ENCODE measurements around the gene COA6. TPM values are rescaled to one million over a fixed set of nuclear protein-coding genes. Genes with fewer than 3 reads are reported as not detected.
A peak's percentile ranks its signal among the peaks of the same experiment; 100 is the strongest.
"Not testable (repeated sequence)": the region's sequence is repeated elsewhere in the genome, so short reads cannot be mapped to it uniquely, and the experiment has no call there.

COA6 gene
- total RNA-seq, 8 experiments from 2014 or later = 24.6 to 52.5 (median 44.3) TPM

GRCh38 chr1:234379591-234380109 is 6.4 kb downstream of the COA6 start:
- WGBS, 10 experiments = 70 to 100% (median 91%) methylated on average over 1 to 5 of the region's 5 CpGs; no CpG with 5 or more reads in 1 of the 10 experiments
- not testable (repeated sequence) for H3K4me1 ChIP-seq (replicated peaks in 1 of 2); ATAC-seq (replicated peaks in 6 of 8)

GRCh38 chr1:234381699-234382555 is 8.7 kb downstream of the COA6 start:
- ATAC-seq (replicated peaks in 6 of 8) = no peak
- 20 to 100% (median 85%) methylated on average over 1 to 10 of the region's 10 CpGs for WGBS, 10 experiments
- no peaks in the 10 kb centered on the region for H3K4me1 ChIP-seq (replicated peaks in 1 of 2)
- H3K4me3 ChIP-seq = no peak overlapping the region
- H3K27ac ChIP-seq = no peak overlapping the region
- in situ Hi-C loops (cut with MboI; ENCODE audit: low pct_unique_long_range_greater_than_20kb in 2 of 9, low sequenced_read_pairs in 9 of 9, unreplicated experiment in 9 of 9) = no loop called here

More at GRCh38 chr1:234379591-234380109, 6.4 kb downstream of the COA6 start:
- H3K4me3 ChIP-seq; in situ Hi-C loops (cut with MboI; ENCODE audit: low pct_unique_long_range_greater_than_20kb in 2 of 9, low sequenced_read_pairs in 9 of 9, unreplicated experiment in 9 of 9); H3K27ac ChIP-seq: not testable (repeated sequence)

- no peak for ATAC-seq (replicated peaks in 6 of 8)
- in situ Hi-C loops (cut with MboI; ENCODE audit: low pct_unique_long_range_greater_than_20kb in 2 of 9, low sequenced_read_pairs in 9 of 9, unreplicated experiment in 9 of 9) = no loop called here
- 94 to 100% (median 98%) methylated on average over 2 to 6 of the region's 6 CpGs; no CpG with 5 or more reads in 1 of the 10 experiments for WGBS, 10 experiments
Measured at GRCh38 chr1:234386122-234386521, 12.9 kb downstream of the COA6 start.

GRCh38 chr1:234388094-234388493 is 14.8 kb downstream of the COA6 start:
- no peak for ATAC-seq (replicated peaks in 6 of 8)
- Histone ChIP-seq H3K4me3 (no peak overlapping the region), H3K27ac (no peak overlapping the region), H3K4me1 (replicated peaks in 1 of 2) (no peaks in the 10 kb centered on the region)
- in situ Hi-C loops (cut with MboI; ENCODE audit: low pct_unique_long_range_greater_than_20kb in 2 of 9, low sequenced_read_pairs in 9 of 9, unreplicated experiment in 9 of 9) = no loop called here
- 56 to 100% (median 87%) methylated on average over 1 to 6 of the region's 6 CpGs for WGBS, 10 experiments

More at GRCh38 chr1:234386122-234386521, 12.9 kb downstream of the COA6 start:
- Histone ChIP-seq H3K4me3 (no peak overlapping the region), H3K27ac (no peak overlapping the region), H3K4me1 (replicated peaks in 1 of 2) (no peaks in the 10 kb centered on the region)

DNA sequence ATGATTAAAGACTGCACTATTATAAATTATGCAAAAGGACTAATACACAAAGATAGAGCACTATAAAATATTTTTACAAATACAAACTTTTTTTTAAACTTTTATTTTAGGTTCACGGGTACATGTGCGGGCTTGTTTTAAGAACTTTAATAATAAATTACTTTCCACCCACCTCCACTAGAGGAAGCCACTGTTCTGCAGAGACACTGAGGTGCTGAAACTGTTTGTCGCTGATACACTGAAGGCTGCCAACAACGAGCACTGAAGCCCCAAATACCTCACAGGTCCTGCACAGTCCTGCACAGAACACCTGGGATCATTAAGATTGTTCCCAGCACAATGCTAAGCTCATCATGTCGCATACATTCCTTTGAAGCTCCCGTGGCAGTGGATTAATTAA is 19.9 kb downstream of the COA6 start:
- in situ Hi-C loops (cut with MboI; ENCODE audit: low pct_unique_long_range_greater_than_20kb in 2 of 9, low sequenced_read_pairs in 9 of 9, unreplicated experiment in 9 of 9) = no loop called here
- WGBS, 10 experiments = 92 to 100% (median 95%) methylated on average over 2 to 6 of the region's 6 CpGs; no CpG with 5 or more reads in 1 of the 10 experiments
- Histone ChIP-seq H3K4me1 (replicated peaks in 1 of 2) (no peaks in the 10 kb centered on the region), H3K4me3 (no peak overlapping the region), H3K27ac (no peak overlapping the region)
- ATAC-seq (replicated peaks in 6 of 8) = no peak

DNA sequence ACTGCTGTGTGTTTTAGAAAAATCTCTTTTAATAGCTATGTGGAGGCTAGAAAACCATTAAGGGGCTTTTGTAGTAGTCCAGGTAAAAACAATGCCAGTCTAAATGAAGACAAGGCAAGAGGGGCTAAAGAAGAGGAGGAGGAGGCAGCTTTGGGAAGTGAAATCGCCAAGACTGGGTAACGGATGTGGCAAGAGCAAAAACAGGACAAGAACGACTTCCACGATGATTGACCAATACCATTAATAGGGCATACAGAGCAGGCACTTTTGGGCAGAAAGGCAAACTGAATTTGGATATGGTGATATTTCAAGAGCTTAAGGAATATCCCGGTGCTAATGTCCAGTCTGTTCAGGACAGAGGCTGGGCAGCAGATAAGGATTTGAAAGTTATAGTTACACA is 22.0 kb downstream of the COA6 start:
- no peak for ATAC-seq (replicated peaks in 6 of 8)
- in situ Hi-C loops (cut with MboI; ENCODE audit: low pct_unique_long_range_greater_than_20kb in 2 of 9, low sequenced_read_pairs in 9 of 9, unreplicated experiment in 9 of 9) = no loop called here
- WGBS, 10 experiments = 83 to 94% (median 90%) methylated on average over 1 to 5 of the region's 5 CpGs; no CpG with 5 or more reads in 1 of the 10 experiments
- Histone ChIP-seq H3K4me1 (replicated peaks in 1 of 2) (no peaks in the 10 kb centered on the region), H3K4me3 (no peak overlapping the region), H3K27ac (no peak overlapping the region)

DNA sequence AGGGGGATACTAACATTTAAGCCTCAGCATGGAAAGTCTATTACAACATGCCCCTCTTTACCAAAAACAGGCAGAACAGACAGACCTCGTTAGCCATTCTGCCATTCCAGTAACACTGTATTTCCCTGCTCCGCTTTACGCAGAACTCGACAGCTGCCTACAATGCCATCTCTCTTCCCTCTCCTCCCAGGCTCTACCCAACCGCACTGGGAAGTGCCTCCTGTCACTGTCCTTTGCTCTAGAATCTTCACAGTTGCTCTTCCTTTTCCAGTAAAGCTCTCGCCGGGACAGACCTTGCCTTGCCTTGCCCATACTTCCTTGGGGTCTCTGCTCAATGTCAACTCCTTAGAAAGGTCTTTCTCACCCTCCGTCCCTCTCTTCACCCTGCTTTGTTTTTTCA is 22.8 kb downstream of the COA6 start:
- Histone ChIP-seq H3K27ac (no peak overlapping the region), H3K4me3 (no peak overlapping the region), H3K4me1 (replicated peaks in 1 of 2) (no peaks in the 10 kb centered on the region)
- in situ Hi-C loops (cut with MboI; ENCODE audit: low pct_unique_long_range_greater_than_20kb in 2 of 9, low sequenced_read_pairs in 9 of 9, unreplicated experiment in 9 of 9) = no loop called here
- ATAC-seq (replicated peaks in 6 of 8) = no peak
- WGBS, 10 experiments = 89 to 100% (median 95%) methylated on average over 1 to 8 of the region's 8 CpGs; no CpG with 5 or more reads in 1 of the 10 experiments

DNA sequence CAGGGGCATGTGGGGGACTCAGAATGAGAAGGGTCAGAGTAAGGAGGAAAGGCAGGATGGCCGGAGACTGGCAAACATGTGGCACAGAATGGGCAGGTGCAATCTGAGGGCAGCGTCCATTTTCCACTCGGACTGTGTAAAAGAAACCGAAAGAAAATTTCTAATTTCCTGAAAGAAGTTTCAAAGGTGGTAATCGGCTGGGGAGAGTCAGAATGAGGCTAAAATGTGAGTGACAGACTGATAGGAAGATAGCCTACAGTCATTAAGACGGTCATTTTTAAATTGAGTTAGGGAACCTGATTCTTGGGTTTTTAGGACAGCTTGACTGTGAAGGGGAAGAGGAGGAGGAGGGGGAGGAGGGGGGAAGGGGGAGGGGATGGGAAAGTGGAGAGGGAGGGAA is 23.6 kb downstream of the COA6 start:
- WGBS, 10 experiments = 74 to 100% (median 93%) methylated on average over 1 to 6 of the region's 6 CpGs
- Histone ChIP-seq H3K4me3 (no peak overlapping the region), H3K27ac (no peak overlapping the region), H3K4me1 (replicated peaks in 1 of 2) (no peaks in the 10 kb centered on the region)
- in situ Hi-C loops (cut with MboI; ENCODE audit: low pct_unique_long_range_greater_than_20kb in 2 of 9, low sequenced_read_pairs in 9 of 9, unreplicated experiment in 9 of 9) = no loop called here
- ATAC-seq (replicated peaks in 6 of 8) = no peak

GRCh38 chr1:234397732-234398131 is 24.5 kb downstream of the COA6 start:
- H3K27ac ChIP-seq = no peak overlapping the region
- no peak for ATAC-seq (replicated peaks in 6 of 8)
- in situ Hi-C loops (cut with MboI; ENCODE audit: low pct_unique_long_range_greater_than_20kb in 2 of 9, low sequenced_read_pairs in 9 of 9, unreplicated experiment in 9 of 9) = no loop called here
- H3K4me1 ChIP-seq (replicated peaks in 1 of 2) = no peaks in the 10 kb centered on the region
- 0 to 90% (median 67%) methylated on average over 1 to 3 of the region's 5 CpGs; no CpG with 5 or more reads in 2 of the 10 experiments for WGBS, 10 experiments
- H3K4me3 ChIP-seq = no peak overlapping the region

GRCh38 chr1:234398849-234399381 is 25.7 kb downstream of the COA6 start:
- Histone ChIP-seq H3K4me1 (replicated peaks in 1 of 2) (no peaks in the 10 kb centered on the region), H3K27ac (no peak overlapping the region), H3K4me3 (no peak overlapping the region)
- in situ Hi-C loops (cut with MboI; ENCODE audit: low pct_unique_long_range_greater_than_20kb in 2 of 9, low sequenced_read_pairs in 9 of 9, unreplicated experiment in 9 of 9) = no loop called here
- peak in 1 of 8 experiments; percentile 22 for ATAC-seq (replicated peaks in 6 of 8)
- WGBS, 10 experiments = 31 to 100% (median 90%) methylated on average over 2 to 8 of the region's 8 CpGs

GRCh38 chr1:234399515-234399914 is 26.3 kb downstream of the COA6 start:
- in situ Hi-C loops (cut with MboI; ENCODE audit: low pct_unique_long_range_greater_than_20kb in 2 of 9, low sequenced_read_pairs in 9 of 9, unreplicated experiment in 9 of 9); ATAC-seq (replicated peaks in 6 of 8); H3K4me3 ChIP-seq; H3K27ac ChIP-seq; H3K4me1 ChIP-seq (replicated peaks in 1 of 2): not testable (repeated sequence)
- 83 to 100% methylated on average over 1 of the region's 6 CpGs; no CpG with 5 or more reads in 8 of the 10 experiments for WGBS, 10 experiments

DNA sequence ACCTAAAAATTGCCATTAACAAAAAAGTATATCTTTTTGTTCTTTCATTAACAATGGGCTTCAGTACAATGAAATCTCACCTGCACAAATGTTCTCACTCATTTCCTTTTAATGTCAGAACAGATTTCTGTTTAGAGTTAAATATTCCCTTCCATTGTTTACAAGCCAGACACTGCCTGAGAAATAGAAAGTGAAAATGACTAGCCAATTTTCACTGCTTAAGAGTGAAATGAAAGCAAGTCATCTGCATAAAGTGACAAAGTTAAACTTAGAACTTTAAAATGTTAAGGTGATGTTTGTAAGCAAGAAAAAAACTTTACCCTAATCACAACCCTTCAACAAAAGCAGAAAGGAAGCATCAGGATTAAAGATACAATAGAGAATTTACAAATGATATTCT is 27.5 kb downstream of the COA6 start:
- H3K4me1 ChIP-seq (replicated peaks in 1 of 2) = no peaks in the 10 kb centered on the region
- in situ Hi-C loops (cut with MboI; ENCODE audit: low pct_unique_long_range_greater_than_20kb in 2 of 9, low sequenced_read_pairs in 9 of 9, unreplicated experiment in 9 of 9) = loop anchor here in 1 of 9 experiments (25.0 kb wide), 1 partner anchor 288 kb away; no protein-coding TSS in a partner anchor
- peak in 3 of 8 experiments; percentile 30 to 77 (median 74) for ATAC-seq (replicated peaks in 6 of 8)
- no peak overlapping the region for H3K27ac ChIP-seq
- no peak overlapping the region for H3K4me3 ChIP-seq

DNA sequence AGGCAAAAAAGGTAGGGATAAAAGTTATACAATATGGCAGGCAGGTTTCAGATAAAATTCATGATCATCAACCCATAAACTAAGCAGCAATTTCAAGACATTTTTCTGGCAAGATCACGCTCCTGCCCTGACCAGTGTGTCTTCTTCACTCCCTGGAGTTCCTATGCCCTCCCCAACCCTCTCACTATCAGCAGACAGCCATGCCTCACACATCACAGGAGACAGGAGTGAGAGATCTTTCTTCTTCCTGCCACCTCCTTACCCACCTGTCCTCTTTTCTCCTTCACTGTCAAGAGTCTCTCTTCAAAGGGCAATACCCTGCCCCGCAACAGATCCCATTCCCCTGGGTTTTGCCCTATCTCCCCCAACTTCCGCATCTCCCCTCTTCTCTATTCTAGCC is 28.4 kb downstream of the COA6 start:
- ATAC-seq (replicated peaks in 6 of 8) = no peak
- in situ Hi-C loops (cut with MboI; ENCODE audit: low pct_unique_long_range_greater_than_20kb in 2 of 9, low sequenced_read_pairs in 9 of 9, unreplicated experiment in 9 of 9) = loop anchor here in 1 of 9 experiments (25.0 kb wide), 1 partner anchor 289 kb away; no protein-coding TSS in a partner anchor
- no peak overlapping the region for H3K27ac ChIP-seq
- no peaks in the 10 kb centered on the region for H3K4me1 ChIP-seq (replicated peaks in 1 of 2)
- WGBS, 10 experiments = 80 to 100% (median 95%) methylated on average over 1 to 3 of the region's 3 CpGs; no CpG with 5 or more reads in 3 of the 10 experiments
- no peak overlapping the region for H3K4me3 ChIP-seq

Data from motor neuron (in vitro differentiated cells).